ENCODE results near the gene RAPGEF4.

RAPGEF4 gene

GRCh38 chr2:172709566-172710291 is 25.9 kb upstream of the RAPGEF4 start:
- Histone ChIP-seq H3K4me1 (ENCODE audit: control insufficient read depth, insufficient read depth, low read length) (0 out of 2 replicates have a peak, but pooled peaks cover 3% of the 10 kb centered on the region), H3K9me3 (ENCODE audit: control insufficient read depth, insufficient read depth, low read depth, low read length) (no peaks in the 10 kb centered on the region), H3K36me3 (ENCODE audit: control insufficient read depth in 2 of 2, insufficient read depth in 1 of 2, low read length in 2 of 2) (no peaks in the 10 kb centered on the region), H3K4me3 (ENCODE audit: low read depth, low read length) (no peak overlapping the region), H3K27ac (ENCODE audit: extremely low read depth, low read depth, low read length) (no peak overlapping the region)
- CTCF ChIA-PET = interaction anchor here (0.5 to 4.1 kb wide), 19 partner anchors 9 to 1228 kb away, joined by 3 to 42 read pairs (median 4); no protein-coding TSS in a partner anchor
- POLR2A ChIA-PET = no interaction called here
- TF ChIP-seq ZFP69B (tag by site-specific recombination; IDR thresholded peaks at IDR 0.05) (no peak), ZSCAN18 (tag by site-specific recombination; IDR thresholded peaks at IDR 0.05) (no peak), ZNF433 (tag by site-specific recombination; IDR thresholded peaks at IDR 0.05; ENCODE audit: low read depth) (no peak), KLF16 (tag by site-specific recombination; IDR thresholded peaks at IDR 0.05) (no peak), ZNF274 (IDR thresholded peaks at IDR 0.05; ENCODE audit: low read length) (no peak), ZNF274 (tag by site-specific recombination; IDR thresholded peaks at IDR 0.05; ENCODE audit: borderline replicate concordance) (no peak), ZFP41 (tag by site-specific recombination; IDR thresholded peaks at IDR 0.05; ENCODE audit: borderline replicate concordance) (no peak), HOXD13 (CRISPR knock-in tag; IDR thresholded peaks at IDR 0.05; ENCODE audit: borderline replicate concordance) (no peak), ZNF596 (tag by site-specific recombination; IDR thresholded peaks at IDR 0.05) (no peak), ZSCAN30 (tag by site-specific recombination; IDR thresholded peaks at IDR 0.05) (no peak), ZBTB44 (tag by site-specific recombination; IDR thresholded peaks at IDR 0.05) (no peak)

GRCh38 chr2:172710584-172711047 is 25.0 kb upstream of the RAPGEF4 start:
- CTCF ChIA-PET = interaction anchor here (0.6 to 4.1 kb wide), 25 partner anchors 8 to 583 kb away, joined by 3 to 42 read pairs (median 4); no protein-coding TSS in a partner anchor
- Histone ChIP-seq H3K27ac (ENCODE audit: extremely low read depth, low read depth, low read length) (no peak overlapping the region), H3K4me3 (ENCODE audit: low read depth, low read length) (no peak overlapping the region), H3K36me3 (ENCODE audit: control insufficient read depth in 2 of 2, insufficient read depth in 1 of 2, low read length in 2 of 2) (no peaks in the 10 kb centered on the region), H3K9me3 (ENCODE audit: control insufficient read depth, insufficient read depth, low read depth, low read length) (no peaks in the 10 kb centered on the region), H3K4me1 (ENCODE audit: control insufficient read depth, insufficient read depth, low read length) (0 out of 2 replicates have a peak, but pooled peaks cover 3% of the 10 kb centered on the region)
- POLR2A ChIA-PET = no interaction called here
- TF ChIP-seq KLF9 (tag by site-specific recombination; IDR thresholded peaks at IDR 0.05; ENCODE audit: low read depth) = no peak
- no peak for TF ChIP-seq ZBTB20 (tag by site-specific recombination; IDR thresholded peaks at IDR 0.05)
- no peak for TF ChIP-seq TSHZ1 (tag by site-specific recombination; IDR thresholded peaks at IDR 0.05; ENCODE audit: borderline replicate concordance)
- no peak for TF ChIP-seq ZNF133 (tag by site-specific recombination; IDR thresholded peaks at IDR 0.05)
- peak; percentile 33; the same call in 1 of the 2 replicates for TF ChIP-seq ZNF639 (tag by site-specific recombination; IDR thresholded peaks at IDR 0.05)
- no peak for TF ChIP-seq ZNF155 (tag by site-specific recombination; IDR thresholded peaks at IDR 0.05)
- peak; percentile 86 for TF ChIP-seq ZBTB17 (tag by site-specific recombination; IDR thresholded peaks at IDR 0.05)
- no peak for TF ChIP-seq ZNF548 (tag by site-specific recombination; IDR thresholded peaks at IDR 0.05)
- TF ChIP-seq ZNF645 (tag by site-specific recombination; IDR thresholded peaks at IDR 0.05) = no peak
- TF ChIP-seq ZNF37A (tag by site-specific recombination; IDR thresholded peaks at IDR 0.05) = no peak
- no peak for TF ChIP-seq ZNF510 (tag by site-specific recombination; IDR thresholded peaks at IDR 0.05; ENCODE audit: insufficient replicate concordance)
- TF ChIP-seq ZNF560 (tag by site-specific recombination; IDR thresholded peaks at IDR 0.05; ENCODE audit: borderline replicate concordance) = no peak
- no peak for TF ChIP-seq ZBTB26 (tag by site-specific recombination; optimal IDR thresholded peaks at IDR 0.05)
